ENCODE measurements around the gene SULT1A3. TPM values are rescaled to one million over a fixed set of nuclear protein-coding genes. Genes with fewer than 3 reads are reported as not detected.
"Not testable (repeated sequence)": the region's sequence is repeated elsewhere in the genome, so short reads cannot be mapped to it uniquely, and the experiment has no call there.

Gene SULT1A3
- total and polyA plus RNA-seq, 3 experiments from 2014 or later = 1.4 to 17.6 (median 12.7) TPM

DNA sequence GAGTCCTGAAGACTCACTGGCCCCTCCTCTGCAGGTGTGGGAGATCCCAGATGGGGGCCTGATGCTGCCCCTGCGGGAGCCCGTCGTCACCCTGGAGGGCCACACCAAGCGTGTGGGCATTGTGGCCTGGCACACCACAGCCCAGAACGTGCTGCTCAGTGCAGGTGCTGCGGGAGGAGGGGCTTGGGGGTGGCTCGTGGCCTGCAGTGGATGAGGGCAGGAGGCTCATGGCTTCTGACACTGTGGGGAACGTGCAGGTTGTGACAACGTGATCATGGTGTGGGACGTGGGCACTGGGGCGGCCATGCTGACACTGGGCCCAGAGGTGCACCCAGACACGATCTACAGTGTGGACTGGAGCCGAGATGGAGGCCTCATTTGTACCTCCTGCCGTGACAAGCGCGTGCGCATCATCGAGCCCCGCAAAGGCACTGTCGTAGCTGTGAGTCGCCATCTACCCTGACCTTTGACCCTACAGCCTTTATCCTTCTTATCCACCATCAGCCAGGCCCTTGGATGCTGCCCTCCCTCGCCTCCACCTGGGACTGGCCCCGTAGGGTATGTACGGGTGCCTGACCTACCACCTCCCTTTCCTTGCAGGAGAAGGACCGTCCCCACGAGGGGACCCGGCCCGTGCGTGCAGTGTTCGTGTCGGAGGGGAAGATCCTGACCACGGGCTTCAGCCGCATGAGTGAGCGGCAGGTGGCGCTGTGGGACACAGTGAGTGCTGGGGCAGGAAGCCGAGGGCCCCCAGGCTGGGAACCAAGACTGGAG lies 12.1 kb upstream of the SULT1A3 start:
- Histone ChIP-seq H3K4me3 (ENCODE audit: low read length) (peak overlapping the region; percentile 99), H3K9me3 (ENCODE audit: low read length) (no peaks in the 10 kb centered on the region), H3K4me1 (ENCODE audit: insufficient read depth, low read length) (peaks cover 31% of the 10 kb centered on the region), H3K36me3 (ENCODE audit: insufficient read depth, low read length) (peaks cover 35% of the 10 kb centered on the region), H3K27me3 (ENCODE audit: insufficient read depth, low read length, poor library complexity, severe bottlenecking) (no peaks in the 10 kb centered on the region), H3K27ac (ENCODE audit: low read depth, low read length) (peak overlapping the region; percentile 71)
- peaks cover 0 to 2% (median 0%) of the 10 kb centered on the region in 5 donors for H3K9me3 Mint-ChIP-seq
- peak overlapping the region; percentile 94 to 100 (median 98) for H3K4me3 Mint-ChIP-seq
- H3K27me3 Mint-ChIP-seq = peaks cover 0 to 14% of the 10 kb centered on the region in 2 donors
- peak; percentile 83 to 91 (median 87) for DNase-seq
- CTCF ChIA-PET = interaction anchor here (1.4 to 3.5 kb wide), 9 partner anchors 44 to 231 kb away, joined by 3 to 34 read pairs (median 6); partner anchors contain the start of genes TBX6 and YPEL3
- H3K4me1 Mint-ChIP-seq = peaks cover 24 to 35% (median 30%) of the 10 kb centered on the region in 3 donors
- peak overlapping the region; percentile 93 to 100 (median 96) for H3K27ac Mint-ChIP-seq
- POLR2A ChIA-PET = interaction anchor here (0.6 to 6.2 kb wide), 7 partner anchors 10 to 121 kb away, joined by 5 to 86 read pairs (median 11); partner anchors contain the start of genes ALDOA, TBX6 and YPEL3
- H3K36me3 Mint-ChIP-seq = peaks cover 12 to 43% (median 18%) of the 10 kb centered on the region in 3 donors

GRCh38 chr16:30187556-30187865 lies 11.5 kb upstream of the SULT1A3 start:
- peaks cover 18 to 29% (median 24%) of the 10 kb centered on the region in 3 donors for H3K4me1 Mint-ChIP-seq
- H3K27ac ChIP-seq (ENCODE audit: low read depth, low read length) = no peak overlapping the region
- DNase-seq = no peak
- H3K36me3 ChIP-seq (ENCODE audit: insufficient read depth, low read length) = peaks cover 35% of the 10 kb centered on the region
- peaks cover 12 to 43% (median 18%) of the 10 kb centered on the region in 3 donors for H3K36me3 Mint-ChIP-seq
- peaks cover 26% of the 10 kb centered on the region for H3K4me1 ChIP-seq (ENCODE audit: insufficient read depth, low read length)
- no peaks in the 10 kb centered on the region for H3K27me3 ChIP-seq (ENCODE audit: insufficient read depth, low read length, poor library complexity, severe bottlenecking)
- peak overlapping the region; percentile 93 to 100 (median 96) for H3K27ac Mint-ChIP-seq
- H3K4me3 ChIP-seq (ENCODE audit: low read length) = peak overlapping the region; percentile 99
- peaks cover 0 to 14% of the 10 kb centered on the region in 2 donors for H3K27me3 Mint-ChIP-seq
- H3K9me3 Mint-ChIP-seq = peaks cover 0 to 2% (median 0%) of the 10 kb centered on the region in 5 donors
- POLR2A ChIA-PET = interaction anchor here (0.6 to 6.2 kb wide), 4 partner anchors 44 to 97 kb away, joined by 6 to 86 read pairs (median 8); partner anchors contain the start of genes TBX6 and YPEL3
- H3K9me3 ChIP-seq (ENCODE audit: low read length) = no peaks in the 10 kb centered on the region
- CTCF ChIA-PET = interaction anchor here (1.4 to 3.5 kb wide), 4 partner anchors 45 to 230 kb away, joined by 3 to 34 read pairs (median 13); partner anchors contain the start of genes TBX6 and YPEL3
- H3K4me3 Mint-ChIP-seq = peak overlapping the region; percentile 94 to 100 (median 98)

- peak overlapping the region in 6 of 8 donors; percentile 17 to 100 (median 70) for H3K27ac Mint-ChIP-seq
- Histone ChIP-seq H3K36me3 (ENCODE audit: insufficient read depth, low read length) (peaks cover 35% of the 10 kb centered on the region), H3K4me1 (ENCODE audit: insufficient read depth, low read length) (peaks cover 23% of the 10 kb centered on the region), H3K27me3 (ENCODE audit: insufficient read depth, low read length, poor library complexity, severe bottlenecking) (no peaks in the 10 kb centered on the region), H3K27ac (ENCODE audit: low read depth, low read length) (no peak overlapping the region), H3K4me3 (ENCODE audit: low read length) (no peak overlapping the region), H3K9me3 (ENCODE audit: low read length) (no peaks in the 10 kb centered on the region)
- H3K9me3 Mint-ChIP-seq = peaks cover 0 to 2% (median 0%) of the 10 kb centered on the region in 5 donors
- no peak for DNase-seq
- H3K36me3 Mint-ChIP-seq = peaks cover 12 to 43% (median 18%) of the 10 kb centered on the region in 3 donors
- CTCF ChIA-PET = interaction anchor here (1.4 to 3.5 kb wide), 4 partner anchors 45 to 230 kb away, joined by 3 to 34 read pairs (median 13); partner anchors contain the start of genes TBX6 and YPEL3
- H3K27me3 Mint-ChIP-seq = peaks cover 0 to 14% of the 10 kb centered on the region in 2 donors
- peak overlapping the region in 6 of 7 donors; percentile 28 to 76 (median 50) for H3K4me3 Mint-ChIP-seq
- POLR2A ChIA-PET = interaction anchor here (2.0 to 6.2 kb wide), 3 partner anchors 45 to 94 kb away, joined by 6 to 86 read pairs (median 6); partner anchors contain the start of genes TBX6 and YPEL3
- peaks cover 15 to 26% (median 23%) of the 10 kb centered on the region in 3 donors for H3K4me1 Mint-ChIP-seq
Observed at GRCh38 chr16:30187971-30188561, 11.0 kb upstream of the SULT1A3 start.

- CTCF ChIA-PET; H3K9me3 Mint-ChIP-seq; POLR2A ChIA-PET; H3K27ac ChIP-seq (ENCODE audit: low read depth, low read length); H3K27me3 Mint-ChIP-seq; DNase-seq; H3K4me3 Mint-ChIP-seq; H3K27ac Mint-ChIP-seq; H3K9me3 ChIP-seq (ENCODE audit: low read length); H3K4me3 ChIP-seq (ENCODE audit: low read length); H3K27me3 ChIP-seq (ENCODE audit: insufficient read depth, low read length, poor library complexity, severe bottlenecking): not testable (repeated sequence)
- Mint-ChIP-seq H3K4me1 (peaks cover 10 to 19% (median 17%) of the 10 kb centered on the region in 3 donors), H3K36me3 (peaks cover 7 to 20% (median 10%) of the 10 kb centered on the region in 3 donors)
- Histone ChIP-seq H3K36me3 (ENCODE audit: insufficient read depth, low read length) (peaks cover 21% of the 10 kb centered on the region), H3K4me1 (ENCODE audit: insufficient read depth, low read length) (peaks cover 22% of the 10 kb centered on the region)
Observed at GRCh38 chr16:30191158-30191557, 7.9 kb upstream of the SULT1A3 start.

DNA sequence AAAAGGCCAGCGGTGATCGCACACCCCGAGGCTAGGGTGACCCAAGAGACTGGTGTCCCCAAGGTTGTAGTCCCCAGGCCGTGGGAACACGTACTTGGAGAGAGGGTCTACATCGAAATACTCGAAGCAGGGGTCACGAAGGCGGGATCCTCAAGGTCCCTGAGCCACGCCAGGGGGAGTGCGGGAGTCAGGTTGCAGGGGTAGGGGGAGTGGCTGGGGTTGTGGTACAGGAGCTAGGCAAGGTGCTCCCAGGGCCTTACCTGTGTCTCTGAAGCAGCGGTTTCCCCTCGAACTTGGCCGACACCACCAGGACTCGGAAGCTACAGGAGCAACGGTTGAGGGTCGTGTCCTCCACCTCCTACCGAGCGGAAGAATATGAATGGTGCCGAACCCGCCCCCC lies 6.0 kb upstream of the SULT1A3 start:
- H3K36me3 ChIP-seq (ENCODE audit: insufficient read depth, low read length); H3K9me3 Mint-ChIP-seq; H3K27me3 ChIP-seq (ENCODE audit: insufficient read depth, low read length, poor library complexity, severe bottlenecking); H3K27ac ChIP-seq (ENCODE audit: low read depth, low read length); CTCF ChIA-PET; H3K36me3 Mint-ChIP-seq; H3K9me3 ChIP-seq (ENCODE audit: low read length); POLR2A ChIA-PET; H3K4me1 Mint-ChIP-seq; H3K4me3 ChIP-seq (ENCODE audit: low read length); DNase-seq; H3K27me3 Mint-ChIP-seq; H3K4me3 Mint-ChIP-seq; H3K27ac Mint-ChIP-seq; H3K4me1 ChIP-seq (ENCODE audit: insufficient read depth, low read length): not testable (repeated sequence)

GRCh38 chr16:30193615-30194014 lies 5.4 kb upstream of the SULT1A3 start, which contains the start of the genes BOLA2B and SLX1A:
BOLA2B (minus strand) TSS chr16:30193666; CDS start chr16:30193595, 71 bp downstream.
SLX1A (plus strand) TSS chr16:30193875; CDS start chr16:30194085, 210 bp downstream.
- H3K4me1 ChIP-seq (ENCODE audit: insufficient read depth, low read length); H3K27me3 Mint-ChIP-seq; H3K9me3 ChIP-seq (ENCODE audit: low read length); H3K36me3 ChIP-seq (ENCODE audit: insufficient read depth, low read length); H3K27ac Mint-ChIP-seq; H3K27ac ChIP-seq (ENCODE audit: low read depth, low read length); POLR2A ChIA-PET; H3K9me3 Mint-ChIP-seq; H3K36me3 Mint-ChIP-seq; H3K4me3 ChIP-seq (ENCODE audit: low read length); H3K27me3 ChIP-seq (ENCODE audit: insufficient read depth, low read length, poor library complexity, severe bottlenecking); H3K4me1 Mint-ChIP-seq; DNase-seq; H3K4me3 Mint-ChIP-seq; CTCF ChIA-PET: not testable (repeated sequence)

- H3K27ac ChIP-seq (ENCODE audit: low read depth, low read length); H3K36me3 ChIP-seq (ENCODE audit: insufficient read depth, low read length); H3K27me3 Mint-ChIP-seq; H3K4me1 Mint-ChIP-seq; H3K4me1 ChIP-seq (ENCODE audit: insufficient read depth, low read length); H3K27me3 ChIP-seq (ENCODE audit: insufficient read depth, low read length, poor library complexity, severe bottlenecking); CTCF ChIA-PET; H3K9me3 ChIP-seq (ENCODE audit: low read length); H3K4me3 ChIP-seq (ENCODE audit: low read length); H3K4me3 Mint-ChIP-seq; POLR2A ChIA-PET; H3K36me3 Mint-ChIP-seq; H3K27ac Mint-ChIP-seq; H3K9me3 Mint-ChIP-seq: not testable (repeated sequence)
- peak in 1 of 5 donors; percentile 14 for DNase-seq
Observed at GRCh38 chr16:30194172-30194925, 4.7 kb upstream of the SULT1A3 start.

Data from CD8-positive, alpha-beta memory T cell (primary cell).